Stimulated activated naive CD8-positive, alpha-beta T cell treated with anti-CD3 and anti-CD28 coated beads, Interleukin-15, amount 100 ng/mL, for 72 hours (primary cell): ENCODE measurements around the gene FEV.

Experiments
- ATAC-seq: fragments of 150-1000 bp; cut with Tn5 transposase; 2 replicates; pipeline ENCODE4 v1.10.0; 2021; ENCODE audit warnings: mild to moderate bottlenecking, moderate library complexity
- DNase-seq, 2 donors: peaks; one replicate each; pipeline ENCODE4 v3.0.0; 2021 to 2022
- H3K27ac Mint-ChIP-seq, 2 donors: one replicate each; pipeline ENCODE4 v1.8.0; 2022; ENCODE audit warnings: mild to moderate bottlenecking in 2 of 2, mixed read lengths in 2 of 2, moderate library complexity in 2 of 2
- H3K27me3 Mint-ChIP-seq: one replicate; pipeline ENCODE4 v1.8.0; 2022; ENCODE audit warnings: mixed read lengths
- H3K4me1 Mint-ChIP-seq: one replicate; pipeline ENCODE4 v1.8.0; 2022; ENCODE audit warnings: mild to moderate bottlenecking, mixed read lengths
- H3K4me3 Mint-ChIP-seq, 2 donors: one replicate each; pipeline ENCODE4 v1.8.0; 2022; ENCODE audit warnings: mild to moderate bottlenecking in 2 of 2, mixed read lengths in 2 of 2, moderate library complexity in 1 of 2
- H3K9me3 Mint-ChIP-seq, 2 donors: one replicate each; pipeline ENCODE4 v1.8.0; 2022; ENCODE audit warnings: mixed read lengths in 2 of 2

FEV gene

DNA sequence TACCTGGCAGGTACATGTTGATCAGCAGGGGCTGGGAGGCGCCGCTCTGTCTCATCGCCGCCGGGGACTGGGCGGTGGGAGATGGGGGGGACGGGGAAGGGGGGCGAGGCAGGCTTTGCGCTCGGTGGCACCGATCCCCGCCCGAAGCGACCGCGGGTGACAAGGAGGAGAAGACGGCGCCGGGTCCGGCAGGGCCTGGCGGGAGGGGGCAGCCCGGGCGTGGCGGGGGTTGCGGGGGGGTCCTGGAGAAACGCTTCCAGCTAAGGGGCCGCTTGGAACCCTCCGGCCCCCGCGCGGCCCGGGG, at the start of gene FEV:
Gene FEV (minus strand): TSS at position 164 of the 304 bp plus-strand sequence. CDS start 109 bp downstream, at position 55.
- H3K4me3 Mint-ChIP-seq: peak within 1 kb of the TSS; percentile 42 to 55
- H3K27me3 Mint-ChIP-seq: peaks cover 100% of the 10 kb centered on the region
- no peak for DNase-seq
- no peak within 1 kb of the TSS for H3K27ac Mint-ChIP-seq
- H3K4me1 Mint-ChIP-seq: peaks cover 48% of the 10 kb centered on the region
- ATAC-seq: no peak
- H3K9me3 Mint-ChIP-seq: no peaks in the 10 kb centered on the region

GRCh38 chr2:219032051-219032745, 47.2 kb upstream of the FEV start:
- Mint-ChIP-seq H3K27ac (no peak overlapping the region), H3K4me1 (no peaks in the 10 kb centered on the region), H3K27me3 (peaks cover 76% of the 10 kb centered on the region), H3K9me3 (no peaks in the 10 kb centered on the region), H3K4me3 (no peak overlapping the region)
- no peak for DNase-seq
- ATAC-seq: no peak

GRCh38 chr2:219031005-219031738, 46.2 kb upstream of the FEV start:
- H3K27ac Mint-ChIP-seq: no peak overlapping the region
- no peak overlapping the region for H3K4me3 Mint-ChIP-seq
- H3K9me3 Mint-ChIP-seq: no peaks in the 10 kb centered on the region
- peaks cover 67% of the 10 kb centered on the region for H3K27me3 Mint-ChIP-seq
- peak; percentile 8 for ATAC-seq
- no peak for DNase-seq
- H3K4me1 Mint-ChIP-seq: no peaks in the 10 kb centered on the region

DNA sequence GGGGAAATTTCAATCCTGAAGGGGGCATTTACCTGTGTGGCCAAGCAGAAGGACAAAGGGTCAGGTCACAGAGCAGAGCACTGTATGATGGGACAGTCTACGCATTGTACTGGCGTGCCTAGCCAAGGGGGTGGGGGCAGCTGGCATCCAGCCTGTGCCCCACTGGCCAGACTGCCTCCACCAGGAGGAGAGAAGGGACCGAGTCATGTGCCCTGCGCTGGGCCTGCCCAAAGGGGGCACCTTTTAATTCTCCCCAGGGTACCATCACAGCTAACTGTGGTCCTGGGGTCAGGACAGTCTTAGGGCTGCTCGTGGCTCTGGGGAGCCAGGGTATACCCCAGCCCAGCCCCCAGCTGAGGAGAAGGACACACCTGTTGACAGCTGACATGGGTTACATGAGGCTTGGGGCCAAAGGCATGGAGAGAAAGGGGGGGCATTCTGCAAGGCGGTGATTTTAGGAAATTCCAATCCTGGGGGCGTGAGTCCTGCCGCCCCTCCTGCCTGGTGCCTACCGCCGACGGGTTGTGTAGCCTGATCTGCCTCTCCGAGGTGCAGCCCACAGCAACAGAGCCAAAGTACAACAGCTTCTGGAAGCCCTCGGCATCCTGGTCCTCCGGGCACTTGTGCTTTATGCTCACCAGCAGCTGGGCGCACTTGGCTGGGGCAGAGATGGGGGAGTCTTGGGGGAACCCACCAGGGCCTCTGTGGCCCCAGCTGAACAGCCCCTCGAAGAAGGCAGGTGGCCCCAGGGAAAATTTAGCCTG, 45.4 kb upstream of the FEV start:
- Mint-ChIP-seq H3K9me3 (no peaks in the 10 kb centered on the region), H3K27me3 (peaks cover 59% of the 10 kb centered on the region), H3K27ac (no peak overlapping the region), H3K4me3 (no peak overlapping the region), H3K4me1 (no peaks in the 10 kb centered on the region)
- DNase-seq: no peak
- no peak for ATAC-seq

- Mint-ChIP-seq H3K4me3 (no peak overlapping the region), H3K4me1 (no peaks in the 10 kb centered on the region), H3K9me3 (no peaks in the 10 kb centered on the region), H3K27ac (no peak overlapping the region), H3K27me3 (peaks cover 53% of the 10 kb centered on the region)
- ATAC-seq (peak; percentile 78), DNase-seq (peak; percentile 70 to 74)
These were observed 44.8 kb upstream of the FEV start for GRCh38 chr2:219029829-219030165.

- Mint-ChIP-seq H3K27me3 (peaks cover 48% of the 10 kb centered on the region), H3K4me1 (no peaks in the 10 kb centered on the region), H3K9me3 (no peaks in the 10 kb centered on the region), H3K27ac (no peak overlapping the region), H3K4me3 (no peak overlapping the region)
- DNase-seq (no peak), ATAC-seq (peak; percentile 21)
These were observed 44.2 kb upstream of the FEV start for GRCh38 chr2:219028996-219029828.

- H3K4me3 Mint-ChIP-seq: no peak overlapping the region
- H3K27me3 Mint-ChIP-seq: peaks cover 39% of the 10 kb centered on the region
- H3K9me3 Mint-ChIP-seq: no peaks in the 10 kb centered on the region
- ATAC-seq: no peak
- DNase-seq: no peak
- no peak overlapping the region for H3K27ac Mint-ChIP-seq
- no peaks in the 10 kb centered on the region for H3K4me1 Mint-ChIP-seq
These were observed 43.2 kb upstream of the FEV start for GRCh38 chr2:219028141-219028540.

- ATAC-seq: no peak
- Mint-ChIP-seq H3K9me3 (no peaks in the 10 kb centered on the region), H3K4me3 (no peak overlapping the region), H3K4me1 (no peaks in the 10 kb centered on the region), H3K27me3 (peaks cover 39% of the 10 kb centered on the region), H3K27ac (no peak overlapping the region)
- no peak for DNase-seq
These were observed 42.6 kb upstream of the FEV start for GRCh38 chr2:219027511-219028055.

DNA sequence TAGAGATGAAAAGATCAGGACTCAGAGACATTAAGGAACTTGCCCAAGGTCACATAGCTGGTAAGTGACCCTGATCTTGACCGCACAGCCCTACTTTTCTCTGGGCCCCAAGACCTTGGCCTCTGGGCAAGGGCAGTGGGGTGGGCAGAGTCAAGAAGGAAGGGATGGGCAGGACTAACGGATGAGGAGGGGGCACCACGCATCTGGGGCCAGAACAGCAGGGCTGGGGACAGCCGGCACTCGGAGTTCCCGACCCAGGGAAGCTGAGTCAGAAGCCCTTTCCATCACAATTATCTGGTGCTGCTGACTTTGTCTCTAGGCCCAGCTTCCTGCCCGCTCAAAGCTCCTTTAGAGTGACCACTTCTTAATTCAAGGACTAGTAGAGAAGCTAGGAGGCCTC, 42.0 kb upstream of the FEV start:
- peaks cover 33% of the 10 kb centered on the region for H3K27me3 Mint-ChIP-seq
- H3K4me1 Mint-ChIP-seq: no peaks in the 10 kb centered on the region
- ATAC-seq (no peak), DNase-seq (no peak)
- H3K9me3 Mint-ChIP-seq: no peaks in the 10 kb centered on the region
- H3K27ac Mint-ChIP-seq: no peak overlapping the region
- no peak overlapping the region for H3K4me3 Mint-ChIP-seq

- H3K4me3 Mint-ChIP-seq: no peak overlapping the region
- no peaks in the 10 kb centered on the region for H3K9me3 Mint-ChIP-seq
- H3K27me3 Mint-ChIP-seq: peaks cover 23% of the 10 kb centered on the region
- no peak for ATAC-seq
- no peaks in the 10 kb centered on the region for H3K4me1 Mint-ChIP-seq
- DNase-seq: no peak
- peak overlapping the region in 1 of 2 donors; percentile 37 for H3K27ac Mint-ChIP-seq
These were observed 40.9 kb upstream of the FEV start for GRCh38 chr2:219025637-219026585.

DNA sequence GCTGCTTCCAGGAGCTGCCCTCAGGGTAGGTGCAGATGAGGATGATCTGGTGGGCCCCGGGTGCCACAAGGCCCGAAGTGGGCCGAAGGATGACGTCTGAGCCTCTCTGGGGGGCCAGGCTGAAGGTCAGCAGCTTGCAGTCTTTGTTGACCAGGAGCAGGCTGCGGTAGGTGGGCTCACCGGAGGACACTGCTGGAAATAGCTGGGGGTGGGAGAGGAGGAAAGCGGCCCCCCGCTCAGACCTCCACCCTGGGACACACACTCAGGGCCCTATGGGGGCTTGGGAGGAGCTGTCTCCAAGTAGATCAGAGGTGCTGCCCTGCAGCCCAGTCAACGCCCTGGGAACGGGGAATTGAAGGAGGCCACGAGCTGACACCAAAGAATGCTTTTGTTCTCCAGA, 39.1 kb upstream of the FEV start:
- H3K4me1 Mint-ChIP-seq: no peaks in the 10 kb centered on the region
- no peak overlapping the region for H3K27ac Mint-ChIP-seq
- H3K4me3 Mint-ChIP-seq: no peak overlapping the region
- H3K27me3 Mint-ChIP-seq: peaks cover 7% of the 10 kb centered on the region
- no peak for ATAC-seq
- no peaks in the 10 kb centered on the region for H3K9me3 Mint-ChIP-seq
- no peak for DNase-seq

DNA sequence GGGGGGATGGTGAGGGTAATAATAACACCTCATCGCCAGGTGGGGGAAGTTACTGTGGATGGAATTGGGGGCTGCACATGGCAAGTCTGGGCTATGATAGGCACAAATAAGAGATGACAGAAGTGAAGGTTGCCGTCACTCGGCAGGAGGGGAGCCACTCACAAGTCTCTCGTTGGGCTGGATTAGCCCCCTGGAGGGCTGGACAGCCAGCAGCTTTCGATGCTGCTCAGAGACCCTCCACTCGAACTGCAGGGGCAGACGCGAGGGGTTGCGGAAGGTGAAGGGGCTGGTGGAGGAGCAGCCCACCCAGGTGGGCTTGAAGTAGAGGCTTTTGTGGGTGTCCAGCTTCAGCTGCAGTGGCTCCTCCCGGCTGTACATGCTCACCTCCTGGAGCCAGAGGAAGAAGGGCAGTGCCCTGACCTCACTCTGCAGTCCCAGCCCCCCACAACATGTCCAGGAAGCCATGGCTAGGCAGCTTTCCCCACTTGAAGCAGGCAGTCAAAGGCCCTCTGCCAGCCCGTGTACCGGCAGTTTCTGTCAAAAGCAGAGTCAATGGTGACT, 38.1 kb upstream of the FEV start:
- H3K27me3 Mint-ChIP-seq: peaks cover 7% of the 10 kb centered on the region
- H3K9me3 Mint-ChIP-seq: no peaks in the 10 kb centered on the region
- ATAC-seq (no peak), DNase-seq (no peak)
- H3K4me1 Mint-ChIP-seq: no peaks in the 10 kb centered on the region
- no peak overlapping the region for H3K4me3 Mint-ChIP-seq
- no peak overlapping the region for H3K27ac Mint-ChIP-seq

GRCh38 chr2:219022616-219023015, 37.6 kb upstream of the FEV start:
- no peaks in the 10 kb centered on the region for H3K9me3 Mint-ChIP-seq
- DNase-seq (no peak), ATAC-seq (no peak)
- no peak overlapping the region for H3K27ac Mint-ChIP-seq
- peaks cover 7% of the 10 kb centered on the region for H3K27me3 Mint-ChIP-seq
- no peak overlapping the region for H3K4me3 Mint-ChIP-seq
- no peaks in the 10 kb centered on the region for H3K4me1 Mint-ChIP-seq

GRCh38 chr2:219022041-219022440, 37.1 kb upstream of the FEV start:
- no peak overlapping the region for H3K27ac Mint-ChIP-seq
- H3K27me3 Mint-ChIP-seq: peaks cover 7% of the 10 kb centered on the region

More at GRCh38 chr2:219022041-219022440, 37.1 kb upstream of the FEV start:
- ATAC-seq (no peak), DNase-seq (no peak)
- Mint-ChIP-seq H3K4me3 (no peak overlapping the region), H3K9me3 (no peaks in the 10 kb centered on the region), H3K4me1 (no peaks in the 10 kb centered on the region)
